ENCODE measurements around the gene DCHS2.

- TF ChIP-seq CTCF (IDR thresholded peaks at IDR 0.05; ENCODE audit: borderline replicate concordance, extremely low read depth, low read length, poor library complexity, severe bottlenecking) = no peak
- no peak for TF ChIP-seq EZH2 (IDR thresholded peaks at IDR 0.05; ENCODE audit: borderline replicate concordance, low read depth, low read length, severe bottlenecking)
Observed at GRCh38 chr4:154502111-154502510, 10.5 kb upstream of the DCHS2 start.
